Vagina (tissue), 2 donors: ENCODE measurements around the gene TLCD1.
"Not testable (repeated sequence)": the region's sequence is repeated elsewhere in the genome, so short reads cannot be mapped to it uniquely, and the experiment has no call there.

Experiments
- POLR2A ChIP-seq, 2 donors: fragments of 450-650 bp; IDR thresholded peaks; one replicate each; pipeline ENCODE4 v1.6.1; 2017; ENCODE audit warnings: antibody characterized with exemption in 2 of 2, mild to moderate bottlenecking in 2 of 2, moderate library complexity in 2 of 2
- TF ChIP-seq, protein P1 (sequence below), 3 experiments: fragments of 450-650 bp in 2 of 3; fragments of 200-600 bp in 1 of 3; sonication (generic) in 1 of 3; IDR thresholded peaks; one replicate each; pipeline ENCODE4 v1.5.1; 2017 to 2019; ENCODE audit warnings: antibody characterized with exemption in 3 of 3, mild to moderate bottlenecking in 2 of 3, moderate library complexity in 2 of 3

DNA sequence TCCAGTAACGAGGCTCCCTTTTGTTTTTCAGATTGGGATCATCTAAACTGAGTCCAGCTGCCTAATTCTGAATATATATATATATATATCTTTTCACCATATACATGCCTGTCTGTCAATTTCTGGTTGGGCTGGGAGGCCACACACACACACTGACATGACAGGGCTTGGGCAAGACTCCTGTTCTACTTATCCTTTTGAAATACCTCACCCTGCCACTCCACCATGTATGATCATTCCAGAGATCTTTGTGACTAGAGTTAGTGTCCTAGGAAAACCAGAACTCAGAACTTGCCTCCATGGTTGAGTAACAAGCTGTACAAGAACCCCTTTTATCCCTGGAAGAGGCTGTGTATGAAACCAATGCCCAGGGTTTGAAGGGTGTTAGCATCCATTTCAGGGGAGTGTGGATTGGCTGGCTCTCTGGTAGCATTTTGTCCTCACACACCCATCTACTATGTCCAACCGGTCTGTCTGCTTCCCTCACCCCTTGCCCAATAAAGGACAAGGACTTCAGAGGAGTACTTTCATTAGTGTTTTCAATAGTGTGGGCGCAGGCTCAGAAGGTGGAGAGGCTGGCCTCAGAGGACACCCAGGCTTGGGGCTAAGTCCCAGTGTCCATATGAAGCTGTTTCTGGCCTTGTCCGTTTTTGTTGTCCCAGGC, 2.1 kb downstream of the TLCD1 start:
- TF ChIP-seq, protein P1, sequence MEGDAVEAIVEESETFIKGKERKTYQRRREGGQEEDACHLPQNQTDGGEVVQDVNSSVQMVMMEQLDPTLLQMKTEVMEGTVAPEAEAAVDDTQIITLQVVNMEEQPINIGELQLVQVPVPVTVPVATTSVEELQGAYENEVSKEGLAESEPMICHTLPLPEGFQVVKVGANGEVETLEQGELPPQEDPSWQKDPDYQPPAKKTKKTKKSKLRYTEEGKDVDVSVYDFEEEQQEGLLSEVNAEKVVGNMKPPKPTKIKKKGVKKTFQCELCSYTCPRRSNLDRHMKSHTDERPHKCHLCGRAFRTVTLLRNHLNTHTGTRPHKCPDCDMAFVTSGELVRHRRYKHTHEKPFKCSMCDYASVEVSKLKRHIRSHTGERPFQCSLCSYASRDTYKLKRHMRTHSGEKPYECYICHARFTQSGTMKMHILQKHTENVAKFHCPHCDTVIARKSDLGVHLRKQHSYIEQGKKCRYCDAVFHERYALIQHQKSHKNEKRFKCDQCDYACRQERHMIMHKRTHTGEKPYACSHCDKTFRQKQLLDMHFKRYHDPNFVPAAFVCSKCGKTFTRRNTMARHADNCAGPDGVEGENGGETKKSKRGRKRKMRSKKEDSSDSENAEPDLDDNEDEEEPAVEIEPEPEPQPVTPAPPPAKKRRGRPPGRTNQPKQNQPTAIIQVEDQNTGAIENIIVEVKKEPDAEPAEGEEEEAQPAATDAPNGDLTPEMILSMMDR (IDR thresholded peaks at IDR 0.05): not testable (repeated sequence)
- TF ChIP-seq POLR2A (IDR thresholded peaks at IDR 0.05): not testable (repeated sequence)
